NCI-H2107 (cell line): ENCODE results near the gene BLACAT1.
A peak's percentile ranks its signal among the peaks of the same experiment; 100 is the strongest.
"Not testable (repeated sequence)": the region's sequence is repeated elsewhere in the genome, so short reads cannot be mapped to it uniquely, and the experiment has no call there.

Experiments
- DNase-seq: peaks from one replicate; lab custom pipeline; 2025; lab: John Stamatoyannopoulos, UW

BLACAT1 gene

DNA sequence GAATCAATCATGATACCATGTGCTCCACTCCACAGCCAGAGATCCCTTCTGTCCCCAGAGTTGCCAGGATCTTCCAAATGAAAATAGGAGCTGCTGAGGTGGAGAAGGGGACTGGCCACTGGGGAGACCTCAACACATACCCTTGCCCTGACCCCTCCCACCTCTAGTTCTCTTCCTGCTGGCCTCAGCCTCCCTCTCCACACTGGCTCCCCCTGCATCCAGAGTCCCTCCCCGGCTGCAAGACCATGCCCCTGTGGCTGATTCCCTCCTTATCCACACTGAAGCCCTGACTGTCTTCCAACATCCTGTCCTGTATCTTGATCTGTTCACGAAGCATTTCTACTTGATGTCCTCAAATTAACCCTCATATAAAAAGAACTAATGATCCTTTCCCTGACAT, 27.5 kb upstream of the BLACAT1 start:
- DNase-seq, result no peak

DNA sequence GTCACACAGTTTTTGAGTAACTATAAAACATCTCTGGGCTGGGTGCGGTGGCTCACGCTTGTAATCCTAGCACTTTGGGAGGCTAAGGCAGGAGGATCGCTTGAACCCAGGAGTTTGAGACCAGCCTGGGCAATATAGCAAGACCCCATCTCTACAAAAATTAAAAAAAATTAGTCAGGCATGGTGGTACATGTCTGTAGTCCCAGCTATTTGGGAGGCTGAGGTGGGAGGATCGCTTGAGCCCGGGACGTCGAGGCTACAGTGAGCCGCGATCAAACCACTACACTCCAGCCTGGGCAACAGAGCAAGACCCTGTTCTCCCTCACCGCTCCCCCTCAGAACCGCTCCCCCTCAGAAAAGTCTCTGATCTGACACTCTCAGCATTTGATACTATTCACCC, 26.7 kb upstream of the BLACAT1 start:
- not testable (repeated sequence) for DNase-seq

DNA sequence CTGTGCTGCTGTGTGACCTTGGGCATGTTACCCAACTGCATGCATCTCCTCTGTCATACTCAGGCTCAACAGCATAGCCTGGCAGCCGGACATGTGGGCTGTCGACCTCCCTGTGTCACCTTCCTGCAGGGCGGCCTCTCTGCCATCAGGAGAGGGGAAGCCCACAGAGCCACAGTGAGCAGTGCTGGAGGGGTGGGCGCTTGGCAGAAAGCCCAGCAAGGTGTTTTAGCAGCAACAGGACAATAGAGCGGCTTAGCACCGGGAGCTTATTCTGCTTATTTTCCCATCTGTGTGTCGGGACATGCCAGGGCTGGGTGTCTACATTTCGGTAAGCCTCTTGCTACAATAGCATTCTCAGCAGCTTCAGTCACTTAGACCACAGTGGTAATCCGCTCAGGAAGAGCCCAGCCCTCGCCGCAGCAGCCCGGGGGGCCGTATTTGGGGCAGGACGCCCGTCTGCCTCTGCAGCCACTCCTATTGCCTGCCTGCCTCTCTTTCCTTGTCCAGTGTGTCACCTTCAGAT, 25.8 kb upstream of the BLACAT1 start:
- no peak for DNase-seq

DNA sequence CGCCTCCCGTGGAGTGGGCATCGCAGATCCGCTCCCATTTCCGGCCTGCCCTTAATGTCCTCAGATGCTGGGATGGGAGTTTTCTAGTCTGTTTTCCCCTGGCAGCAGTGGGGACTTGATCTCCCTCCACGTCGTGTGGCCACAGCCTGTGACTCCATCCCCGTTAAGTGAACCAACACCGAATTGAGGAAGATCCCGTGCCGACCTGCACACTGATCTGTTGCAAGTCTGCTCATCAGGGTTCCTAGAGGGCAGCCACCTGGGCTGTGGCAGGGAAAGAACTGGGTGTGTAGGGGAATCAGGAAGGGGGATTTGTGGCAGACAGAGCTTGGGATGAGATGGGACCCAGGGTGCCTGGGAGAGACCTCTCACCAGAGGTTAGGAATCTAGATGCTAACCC, 25.4 kb upstream of the BLACAT1 start:
- DNase-seq, result no peak

DNA sequence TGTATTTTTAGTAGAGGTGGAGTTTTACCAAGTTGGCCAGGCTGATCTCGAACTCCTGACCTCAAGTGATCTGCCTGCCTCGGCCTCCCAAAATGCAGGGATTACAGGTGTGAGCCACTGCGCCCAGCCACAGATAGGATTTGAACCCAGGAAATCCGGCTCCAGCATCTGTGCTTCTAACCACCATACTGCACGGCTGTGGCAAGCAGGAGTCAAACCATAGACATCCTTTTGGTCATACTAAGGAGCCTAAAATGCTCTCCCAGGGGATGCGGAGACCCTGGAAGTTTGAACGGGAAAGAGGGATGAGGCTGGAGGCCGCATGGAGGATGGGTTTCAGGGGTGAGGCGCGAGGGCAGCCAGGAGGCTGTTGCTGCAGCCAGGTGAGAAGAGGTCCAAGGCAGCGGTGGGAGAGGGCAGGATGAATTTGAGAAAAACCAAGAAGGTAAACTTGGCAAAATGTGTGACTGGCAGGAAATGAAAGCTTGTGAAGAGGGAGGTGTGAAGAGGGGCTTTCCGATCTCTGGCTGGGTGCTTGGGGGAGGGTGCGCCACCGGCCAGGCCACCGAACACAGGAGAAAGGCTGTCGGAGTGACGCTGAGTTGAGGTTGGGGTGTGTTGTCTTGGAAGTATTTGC, 24.6 kb upstream of the BLACAT1 start:
- no peak for DNase-seq

DNA sequence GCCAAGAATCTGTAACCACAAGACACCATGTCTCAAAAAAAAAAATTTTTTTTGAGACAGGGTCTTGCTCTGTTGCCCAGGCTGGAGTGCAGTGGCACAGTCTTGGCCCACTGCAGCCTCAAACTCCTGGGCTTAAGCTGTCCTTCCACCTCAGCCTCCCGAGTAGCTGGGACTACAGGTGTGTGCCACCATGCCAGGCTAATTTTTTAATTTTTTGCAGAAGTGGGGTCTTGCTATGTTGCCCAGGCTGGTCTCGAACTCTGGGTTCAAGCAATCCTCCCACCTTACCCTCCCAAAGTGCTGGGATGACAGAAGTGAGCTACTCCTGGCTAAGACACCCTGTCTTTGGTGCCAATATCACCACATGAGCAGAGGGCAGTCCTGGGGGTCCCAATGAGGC, 23.1 kb upstream of the BLACAT1 start:
- not testable (repeated sequence) for DNase-seq

DNA sequence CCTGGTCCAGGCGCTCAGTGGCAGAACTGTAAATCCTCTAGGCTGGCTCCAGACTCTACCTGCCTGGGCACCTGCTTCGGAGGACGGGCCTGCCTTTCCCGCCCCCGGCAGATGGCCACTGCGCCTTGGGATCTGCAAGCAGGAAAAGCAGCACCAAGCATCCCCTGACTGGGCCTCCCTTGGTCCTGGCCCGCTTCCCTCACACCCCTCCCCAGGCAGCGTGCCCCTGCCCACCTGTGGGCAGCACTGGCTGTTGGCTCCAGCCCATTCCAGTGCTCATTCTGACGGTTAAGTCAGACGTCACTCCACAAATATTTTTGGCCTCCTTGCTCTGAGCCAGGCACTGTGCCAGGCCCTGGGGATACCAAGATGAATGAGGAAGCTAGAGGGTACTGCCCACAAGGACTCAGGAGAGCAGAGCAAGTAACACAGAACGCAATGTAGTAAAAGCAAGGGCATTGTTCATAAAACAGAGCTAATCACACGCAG, 22.0 kb upstream of the BLACAT1 start:
- DNase-seq, result peak; percentile 53

DNA sequence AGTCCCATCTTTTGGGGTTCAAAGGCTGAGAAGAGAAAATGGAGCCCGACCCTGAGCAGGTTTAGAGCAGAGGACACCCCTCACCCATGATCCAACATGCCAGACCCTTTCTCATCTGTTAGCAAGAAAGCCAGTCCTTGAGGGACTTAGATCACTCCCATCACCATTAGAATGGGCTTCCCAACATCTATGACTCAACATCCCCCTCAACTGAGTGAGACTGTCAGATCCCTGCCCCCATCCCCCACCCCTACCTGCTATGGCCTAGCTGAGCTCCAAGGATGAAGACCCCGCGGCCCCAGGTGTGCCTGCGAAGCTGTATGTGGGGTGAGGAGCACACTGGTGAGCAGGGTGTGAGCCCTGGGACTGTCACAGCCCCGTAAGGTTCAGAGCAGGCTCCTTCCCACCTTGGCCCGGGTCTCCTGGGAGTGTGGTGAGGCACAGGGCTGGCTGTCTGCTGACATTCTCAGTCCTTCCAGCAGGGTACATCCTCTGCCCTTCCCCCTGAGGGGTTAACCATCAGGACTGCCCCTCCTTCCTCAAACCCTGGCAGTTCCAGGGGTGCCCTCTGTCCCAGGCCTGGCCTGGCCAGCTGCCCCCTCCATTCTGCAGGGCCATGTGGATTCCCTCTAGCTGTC, 21.4 kb upstream of the BLACAT1 start:
- no peak for DNase-seq

DNA sequence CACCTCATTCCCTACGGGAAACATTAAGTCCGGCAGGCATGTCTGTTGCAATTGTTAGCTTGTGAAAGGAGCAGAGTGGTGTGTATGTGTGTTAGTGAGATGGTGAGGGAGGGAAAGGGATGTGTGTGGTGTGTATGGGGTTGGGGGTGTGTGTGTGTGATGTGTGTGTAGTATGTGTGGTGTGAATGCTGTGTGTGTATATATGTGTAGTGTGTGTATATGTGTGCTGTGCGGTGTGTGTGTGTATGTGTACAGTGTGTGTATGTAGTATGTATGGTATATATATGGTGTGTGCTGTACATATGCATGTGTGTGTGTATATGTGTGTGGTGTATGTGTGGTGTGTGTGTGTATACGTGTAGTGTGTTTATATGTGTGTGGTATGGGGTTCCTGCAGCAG, 20.8 kb upstream of the BLACAT1 start:
- no peak for DNase-seq

DNA sequence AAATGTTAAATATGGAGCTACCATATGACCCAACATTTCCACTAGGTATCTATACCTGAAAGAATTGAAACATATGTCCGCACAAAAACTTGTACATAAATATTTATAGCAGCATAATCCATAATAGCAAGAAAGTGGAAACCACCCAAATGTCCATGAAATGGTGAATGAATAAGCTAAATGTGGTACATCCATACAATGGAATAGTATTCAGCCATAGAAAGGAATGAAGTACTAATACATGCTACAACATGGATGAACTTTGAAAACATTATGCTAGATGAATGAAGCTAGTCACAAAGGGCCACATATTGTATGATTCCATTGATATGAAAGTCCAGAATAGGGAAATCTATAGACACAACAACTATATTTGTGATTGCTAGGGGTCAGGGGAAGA, 20.0 kb upstream of the BLACAT1 start:
- DNase-seq, result no peak

DNA sequence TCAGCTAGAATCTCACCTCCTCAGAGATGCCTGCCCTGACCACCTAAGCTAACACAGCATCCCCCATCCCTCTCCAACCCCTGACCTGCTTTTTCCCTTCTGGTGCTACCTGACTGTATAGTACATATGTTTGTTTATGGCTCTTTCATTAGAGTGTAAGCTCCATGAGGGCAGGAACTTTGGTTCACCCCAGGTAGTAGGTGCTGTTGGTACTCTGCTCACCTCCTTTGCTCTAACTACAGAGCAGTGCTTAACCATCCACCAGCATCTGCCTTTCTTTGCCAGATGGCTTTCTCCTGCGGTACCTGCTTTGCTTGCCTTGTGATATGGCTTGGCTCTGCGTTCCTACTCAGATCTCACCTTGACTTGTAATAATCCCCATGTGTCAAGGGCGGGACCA, 18.7 kb upstream of the BLACAT1 start:
- no peak for DNase-seq

DNA sequence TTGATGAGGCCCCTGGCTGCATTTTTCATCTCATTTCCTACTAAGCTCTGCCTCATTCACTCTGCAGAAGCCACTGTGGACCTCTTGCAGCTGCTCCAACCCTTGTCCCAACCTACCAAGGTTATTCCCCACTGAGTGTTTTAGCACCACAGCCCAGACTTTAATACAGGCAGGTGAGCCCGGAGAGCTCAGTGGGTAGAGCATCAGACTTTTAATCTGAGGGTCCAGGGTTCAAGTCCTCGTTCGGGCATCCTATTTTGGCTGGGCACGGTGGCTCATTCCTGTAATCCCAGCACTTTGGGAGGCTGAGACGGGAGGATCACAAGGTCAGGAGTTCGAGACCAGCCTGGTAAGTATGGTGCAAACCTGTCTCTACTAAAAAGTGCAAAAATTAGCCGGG, 18.1 kb upstream of the BLACAT1 start:
- DNase-seq, result no peak

DNA sequence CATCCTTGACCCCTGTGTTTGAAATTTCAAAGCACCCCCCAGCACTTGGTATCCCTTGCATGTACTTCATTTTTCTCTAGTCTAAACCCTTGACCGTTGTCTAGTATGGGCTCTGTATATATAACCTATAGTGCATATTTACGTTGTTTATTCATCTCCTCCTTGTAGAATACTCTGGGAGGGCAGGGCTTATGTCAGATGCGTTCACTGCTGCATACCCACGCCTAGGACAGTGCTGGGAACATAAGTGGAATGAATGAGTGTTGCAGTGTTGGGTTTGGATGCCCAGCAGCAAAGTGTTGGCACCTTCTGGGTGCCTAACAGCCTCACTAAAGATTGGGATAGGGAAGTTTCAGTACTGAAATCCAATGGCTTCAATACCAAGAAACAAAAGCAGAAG, 17.6 kb upstream of the BLACAT1 start:
- no peak for DNase-seq

DNA sequence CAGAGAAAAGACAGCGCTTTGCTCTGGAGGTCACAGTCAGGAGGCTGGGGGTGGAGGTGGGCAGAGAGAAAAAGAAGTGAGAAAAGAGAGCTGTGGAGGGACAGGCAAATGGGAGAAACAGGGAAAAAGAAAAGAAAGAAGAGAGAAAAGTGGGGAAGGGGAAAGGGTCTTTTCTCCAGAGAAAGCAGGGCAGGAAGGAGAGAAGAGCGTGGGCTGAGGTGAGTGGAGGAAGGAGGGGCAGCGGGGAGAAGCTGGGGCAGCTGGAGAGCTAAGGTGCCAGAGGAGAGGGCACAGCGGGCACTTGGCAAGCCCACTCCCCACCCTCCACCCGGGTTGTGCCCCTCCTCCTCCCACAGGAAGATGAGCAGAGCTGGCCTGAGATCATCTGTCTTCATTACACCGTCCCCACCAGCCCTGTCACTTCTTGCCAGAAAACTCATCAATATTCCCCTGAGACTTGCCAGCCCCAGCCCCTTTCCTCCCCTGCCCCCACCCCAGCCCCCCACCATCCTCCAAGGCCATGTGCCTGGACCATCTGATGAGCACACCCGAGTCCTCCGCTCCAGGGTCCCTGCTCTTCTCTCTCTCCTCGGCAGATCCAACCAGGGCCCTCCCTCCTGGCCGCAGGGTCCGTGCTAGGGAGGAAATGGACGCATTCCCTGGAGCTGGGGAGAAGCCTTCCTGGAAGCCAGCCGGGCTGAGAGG, 17.0 kb upstream of the BLACAT1 start:
- no peak for DNase-seq

DNA sequence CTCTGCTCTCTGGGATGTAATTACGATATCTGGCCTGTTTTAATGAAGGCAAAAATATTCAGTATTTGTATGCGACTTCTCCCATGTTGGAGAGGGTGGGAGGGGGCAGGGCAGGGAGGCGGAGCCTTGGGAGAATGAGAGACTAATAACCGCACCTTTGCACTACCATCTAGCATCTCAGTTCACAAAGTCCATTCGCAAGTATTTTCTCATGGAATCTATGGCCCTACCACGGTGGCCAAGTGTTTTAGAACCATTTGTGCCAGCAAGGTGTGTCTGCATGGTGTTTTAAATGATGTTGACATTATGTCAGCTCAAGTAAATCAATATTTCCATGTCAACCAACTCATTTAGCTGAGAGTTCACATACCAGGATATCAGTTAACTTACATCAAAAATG, 14.3 kb upstream of the BLACAT1 start:
- no peak for DNase-seq

DNA sequence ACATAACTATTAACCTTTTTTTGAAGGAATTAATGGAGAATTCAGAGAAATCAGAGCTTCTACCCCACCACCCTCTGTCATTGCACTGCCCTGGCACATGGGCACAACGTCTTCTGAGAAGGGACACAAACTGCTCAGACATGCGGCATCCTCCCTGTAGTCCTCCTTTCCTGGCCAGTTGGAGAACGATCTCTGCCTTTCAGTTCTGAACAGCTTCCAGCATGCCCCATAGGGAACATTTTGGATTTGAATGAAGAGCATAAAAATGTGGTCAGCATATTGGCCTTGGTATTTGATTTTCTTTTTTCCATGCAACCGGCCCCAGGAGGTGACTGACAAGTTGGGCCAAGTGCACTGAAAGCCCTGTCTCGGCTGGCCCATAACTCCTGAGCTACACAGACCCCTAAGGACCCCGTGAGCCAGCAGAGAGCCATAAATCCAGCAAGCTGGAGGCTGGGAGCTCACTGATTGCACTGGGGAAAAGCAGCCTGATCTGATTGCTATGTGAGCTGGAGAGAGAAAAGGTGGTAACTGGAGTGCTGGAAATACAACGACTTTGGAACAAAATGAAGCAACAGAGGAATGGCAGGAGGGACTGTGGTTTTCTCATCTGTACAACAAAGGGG, 10.9 kb upstream of the BLACAT1 start:
- no peak for DNase-seq

DNA sequence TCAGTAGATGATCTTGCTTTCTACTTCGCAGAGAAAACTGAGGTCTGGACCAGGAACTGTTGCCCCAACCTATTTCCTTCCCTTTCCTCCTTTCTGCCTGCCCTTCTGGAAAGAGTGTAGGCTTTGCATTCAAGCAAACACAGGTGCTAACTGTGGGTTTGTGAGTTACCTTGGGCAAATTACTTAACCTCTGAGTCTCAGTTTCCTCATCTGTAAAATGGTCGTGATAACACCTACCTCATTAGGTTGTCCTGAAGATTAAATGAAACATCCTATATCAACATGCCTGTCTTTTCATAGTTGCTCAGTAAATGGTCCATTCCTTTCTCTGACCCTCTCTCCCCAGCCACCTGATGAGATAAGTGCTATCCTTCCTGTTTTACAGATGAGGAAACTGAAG, 9.5 kb upstream of the BLACAT1 start:
- DNase-seq, result no peak

DNA sequence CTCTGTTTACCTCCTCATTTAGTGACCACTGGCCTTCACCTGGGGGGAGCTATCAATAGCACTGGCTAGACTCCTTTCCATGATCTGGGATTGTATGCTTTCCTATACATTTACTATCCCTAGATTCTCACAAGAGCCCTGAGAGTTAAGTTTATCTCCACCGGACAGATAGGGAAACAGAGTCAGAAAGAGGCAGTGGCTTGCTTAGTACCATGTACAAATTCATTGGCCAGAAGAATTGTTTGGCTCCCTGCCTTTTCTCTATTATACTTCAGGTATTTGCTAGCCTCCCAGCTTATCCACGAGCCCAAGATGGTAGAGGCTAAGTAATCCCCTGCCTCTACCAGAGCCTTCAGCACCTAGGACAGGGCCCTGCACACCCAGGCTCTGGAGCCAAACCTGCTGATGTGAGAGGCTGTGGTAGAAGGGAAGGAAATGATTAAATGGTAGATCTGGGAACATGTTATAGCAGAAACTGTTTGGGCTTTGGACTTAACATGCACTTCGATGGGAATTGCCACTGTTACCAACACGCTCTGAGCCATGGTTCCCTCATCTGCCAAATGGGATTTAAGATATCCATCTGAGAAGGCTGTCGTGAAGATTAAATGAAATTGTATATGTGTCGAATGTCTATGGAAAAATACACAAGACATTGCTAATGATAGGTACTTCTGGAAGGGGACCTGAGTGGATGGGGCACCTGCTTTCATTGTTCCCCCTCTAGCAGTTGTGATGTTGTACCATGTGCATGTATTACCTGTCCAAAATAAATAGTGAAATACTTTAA, 3.1 kb upstream of the BLACAT1 start:
- DNase-seq, result no peak

DNA sequence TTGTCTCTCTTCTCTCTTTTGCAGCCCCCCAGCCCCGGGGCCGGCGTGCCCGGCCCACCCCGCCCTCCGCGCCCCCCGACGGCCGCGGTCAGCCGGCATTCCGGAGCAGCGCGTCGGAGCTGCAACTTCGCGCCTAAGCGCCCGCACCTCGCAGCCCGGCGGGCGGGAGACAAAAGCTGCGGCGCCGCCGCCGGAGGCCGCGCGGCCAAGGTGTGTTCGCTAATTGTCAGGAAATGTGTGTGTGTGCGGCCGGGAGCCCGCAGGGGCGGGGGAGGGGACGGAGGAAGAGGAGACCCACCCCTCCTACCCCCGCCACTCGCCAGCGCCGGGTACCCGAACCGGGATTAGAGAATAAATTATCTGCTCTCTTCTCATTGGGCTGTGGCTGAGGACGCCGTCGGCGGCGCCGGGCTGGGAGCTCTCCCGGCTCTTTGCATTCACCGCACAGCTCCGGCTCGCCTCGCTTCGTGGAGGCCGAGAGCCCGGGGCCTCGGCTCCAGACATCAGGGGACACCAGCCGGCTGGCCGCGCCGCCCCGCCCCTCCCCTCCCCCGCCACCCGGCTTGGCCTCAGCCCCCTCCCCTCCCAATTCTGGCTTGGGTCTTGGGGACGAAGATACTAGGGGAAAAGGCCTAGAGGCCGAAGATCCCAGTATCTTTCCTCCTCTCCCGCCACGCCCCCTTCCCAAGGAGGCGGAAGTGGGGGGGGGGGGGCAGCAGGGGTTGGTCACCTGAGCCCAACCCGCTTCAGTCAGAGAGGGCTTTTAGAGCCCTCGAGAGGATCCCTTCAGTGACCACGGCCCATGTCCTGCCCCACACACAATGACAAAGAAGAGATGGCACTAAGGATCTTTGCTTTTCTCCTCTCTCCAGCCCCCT, 1.3 kb upstream of the BLACAT1 start:
- no peak for DNase-seq

DNA sequence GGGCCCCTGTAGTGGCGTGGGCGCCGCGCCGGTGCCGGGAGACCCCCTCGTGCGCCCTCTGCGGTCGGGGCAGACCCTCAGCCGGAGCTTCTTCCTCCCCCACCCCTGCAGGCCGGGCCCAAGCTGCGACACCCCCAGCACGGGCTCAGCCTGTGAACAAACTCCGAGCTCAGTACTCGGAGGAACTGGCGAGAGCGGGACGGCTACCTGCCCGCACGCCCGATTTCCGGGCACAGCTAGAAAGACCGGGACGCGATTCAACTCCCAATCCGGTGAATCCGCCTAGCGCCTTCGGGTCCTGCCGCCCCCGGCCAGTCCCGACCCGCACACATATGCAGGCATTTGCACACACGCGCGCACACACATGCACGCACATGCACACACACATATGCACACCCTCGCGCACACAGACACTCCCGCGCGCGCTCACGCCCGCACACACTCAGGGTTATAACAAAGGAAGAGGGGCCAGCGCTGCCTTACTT, 580 bp upstream of the BLACAT1 start:
- DNase-seq, result no peak

DNA sequence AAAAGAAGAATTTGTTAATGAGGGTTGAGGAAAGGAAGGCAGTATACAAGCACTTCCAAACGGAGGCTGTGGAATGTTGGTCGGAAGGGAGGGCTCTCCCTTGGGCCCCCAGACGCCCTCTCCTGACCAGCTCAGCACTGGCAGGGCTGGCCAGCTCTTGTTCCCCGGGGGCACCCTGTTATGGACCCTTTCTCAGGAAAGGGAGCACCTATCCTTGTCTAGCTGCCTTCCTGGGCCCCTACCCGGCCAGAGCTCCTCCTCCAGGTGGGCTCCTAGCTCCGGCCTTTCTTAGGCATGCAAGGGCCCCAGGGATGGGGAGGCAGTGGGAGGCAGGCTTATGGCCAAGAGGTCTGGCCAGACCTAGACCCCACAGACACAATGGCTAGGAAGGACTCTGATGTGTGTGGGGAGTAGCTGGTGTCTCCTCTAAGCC, 926 bp downstream of the BLACAT1 start:
- DNase-seq, result no peak
